Stromal cell of bone marrow (primary cell): ENCODE results near the gene HAGHL.
"Not testable (repeated sequence)": the region's sequence is repeated elsewhere in the genome, so short reads cannot be mapped to it uniquely, and the experiment has no call there.

Source experiments
- DNase-seq: peaks from one replicate; pipeline ENCODE4 v3.0.0-alpha.2; 2012; ENCODE audit warnings: low read depth

HAGHL gene

GRCh38 chr16:689175-689897 lies 37.6 kb upstream of the HAGHL start:
- no peak for DNase-seq

GRCh38 chr16:691242-691641 lies 35.7 kb upstream of the HAGHL start:
- not testable (repeated sequence) for DNase-seq

GRCh38 chr16:692356-693108 lies 34.4 kb upstream of the HAGHL start:
- no peak for DNase-seq

GRCh38 chr16:693364-693763 lies 33.5 kb upstream of the HAGHL start:
- no peak for DNase-seq

GRCh38 chr16:693766-694165 lies 33.1 kb upstream of the HAGHL start:
- DNase-seq, result no peak

GRCh38 chr16:694187-694862 lies 32.6 kb upstream of the HAGHL start:
- DNase-seq, result no peak

DNA sequence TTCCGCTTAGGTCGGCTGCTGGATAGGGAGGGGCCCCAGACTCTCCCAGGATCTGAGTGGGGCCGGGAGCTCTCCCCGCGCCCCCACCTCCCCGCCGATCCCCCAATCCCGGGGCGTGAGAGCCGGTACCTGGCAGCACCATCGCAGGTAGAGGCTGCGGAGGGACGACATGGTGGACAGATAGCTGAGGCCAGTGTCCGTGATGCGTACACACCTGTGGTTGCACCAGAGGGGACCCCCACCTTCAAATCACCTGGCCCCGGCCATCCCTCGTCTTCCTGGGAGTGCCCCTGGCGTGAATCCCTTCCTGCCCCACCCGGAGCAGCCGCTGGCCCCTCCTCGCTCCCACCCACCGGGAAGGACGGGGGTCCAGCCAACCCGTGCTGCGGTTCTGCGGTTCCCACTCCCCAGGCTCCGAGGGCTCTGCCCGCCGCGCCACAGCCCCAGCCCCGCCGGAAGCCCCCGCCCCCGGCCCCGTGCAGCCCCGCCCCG lies 32.0 kb upstream of the HAGHL start:
- no peak for DNase-seq

DNA sequence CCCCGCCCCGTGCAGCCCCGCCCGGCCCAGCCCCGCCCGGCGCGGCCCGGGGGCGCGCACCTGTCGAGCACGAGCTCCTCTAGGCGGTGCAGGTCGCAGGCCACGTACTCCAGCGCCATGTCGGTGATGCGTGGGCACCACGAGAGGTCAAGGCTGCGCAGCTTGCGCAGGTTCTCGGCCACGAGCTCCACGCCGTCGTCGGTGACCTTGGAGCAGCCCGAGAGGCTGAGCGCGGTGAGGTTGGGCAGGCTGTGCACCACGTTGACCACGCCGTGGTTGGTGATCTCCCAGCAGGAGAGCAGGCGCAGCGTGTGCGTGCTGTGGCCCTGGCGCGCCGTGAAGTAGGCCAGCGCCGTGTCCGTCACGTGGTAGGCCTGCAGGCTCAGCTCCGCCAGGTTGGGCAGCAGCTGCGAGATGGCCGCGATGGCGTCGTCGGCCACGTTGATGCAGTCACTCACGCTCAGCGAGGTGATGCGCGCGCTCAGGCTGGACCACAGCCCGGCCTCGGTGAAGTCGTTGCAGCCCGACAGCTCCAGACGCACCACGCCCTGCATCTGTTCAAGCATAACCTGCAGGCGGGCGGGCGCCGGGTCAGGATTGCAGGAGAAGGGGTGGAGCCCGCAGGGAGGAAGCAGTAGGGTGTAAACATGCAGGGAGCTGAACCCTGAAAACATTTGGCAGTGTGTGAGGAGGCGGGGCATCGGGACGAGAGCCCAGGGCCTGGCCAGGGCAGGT lies 31.4 kb upstream of the HAGHL start:
- DNase-seq, result no peak

- DNase-seq, result no peak
Measured at GRCh38 chr16:698911-699671, 27.8 kb upstream of the HAGHL start.

DNA sequence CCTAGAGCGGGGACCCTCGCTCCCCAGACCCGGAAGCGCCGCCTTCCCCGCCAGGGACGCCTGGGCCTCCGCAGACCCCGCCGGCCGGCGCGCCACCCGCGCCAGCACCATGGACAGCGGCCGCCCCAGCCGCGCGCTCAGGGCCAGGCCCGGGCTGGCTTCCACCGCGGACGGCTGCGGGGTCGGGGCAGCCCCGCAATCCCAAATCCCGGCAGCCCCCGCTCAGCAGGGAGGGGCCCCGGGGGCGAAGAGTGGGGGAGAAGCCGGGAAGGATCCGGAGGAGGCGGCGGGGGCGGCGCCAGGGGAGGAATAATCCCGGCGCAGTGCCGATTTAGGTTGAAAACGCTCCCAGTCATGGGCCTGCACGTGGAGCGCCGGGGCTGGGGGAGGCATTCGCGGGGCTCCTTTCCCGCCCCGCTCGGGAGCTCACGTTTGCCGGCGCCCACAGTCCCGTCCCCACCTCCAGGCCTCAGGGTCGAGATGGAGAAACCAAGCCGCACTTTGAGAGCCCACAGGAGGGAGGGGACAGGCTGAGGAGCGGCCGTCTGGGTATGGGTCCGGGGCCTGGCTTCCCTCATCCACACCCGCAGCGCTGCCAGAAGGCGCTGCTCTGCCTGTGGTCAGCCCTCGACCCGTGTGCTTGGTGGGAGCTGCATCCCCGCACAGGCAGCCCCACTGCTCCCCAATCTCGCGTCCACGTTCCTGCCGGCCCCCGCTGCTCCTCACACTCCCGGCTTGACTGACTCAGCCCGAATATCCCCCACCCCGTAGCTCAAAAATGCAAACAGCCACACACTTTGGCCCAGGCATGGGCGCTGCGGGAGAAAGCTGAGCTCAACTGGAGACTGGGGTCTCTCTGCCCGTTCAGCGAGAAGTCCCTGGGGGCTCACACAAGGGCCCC lies 26.0 kb upstream of the HAGHL start:
- no peak for DNase-seq

- DNase-seq, result no peak
Measured at GRCh38 chr16:702341-702740, 24.6 kb upstream of the HAGHL start.

DNA sequence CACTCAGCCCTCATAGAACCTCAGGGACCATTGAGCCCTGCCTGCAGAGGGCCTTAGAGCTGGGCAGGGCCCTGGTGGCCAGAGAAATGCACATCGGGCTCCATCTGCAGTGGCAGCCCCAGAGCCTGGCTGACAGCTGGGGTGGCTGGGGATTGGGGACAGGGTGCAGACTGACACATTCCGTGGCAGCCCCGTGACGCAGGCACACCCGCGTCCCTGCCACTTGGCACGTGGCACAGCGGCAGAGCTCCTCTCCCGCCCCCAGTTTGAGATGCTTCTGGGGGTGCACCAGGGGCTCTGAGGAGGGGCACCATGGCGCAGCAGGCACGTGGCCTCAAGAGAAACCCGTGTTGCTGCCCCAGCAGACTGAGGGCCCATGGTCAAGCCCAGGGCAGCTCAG lies 23.5 kb upstream of the HAGHL start:
- DNase-seq, result no peak

DNA sequence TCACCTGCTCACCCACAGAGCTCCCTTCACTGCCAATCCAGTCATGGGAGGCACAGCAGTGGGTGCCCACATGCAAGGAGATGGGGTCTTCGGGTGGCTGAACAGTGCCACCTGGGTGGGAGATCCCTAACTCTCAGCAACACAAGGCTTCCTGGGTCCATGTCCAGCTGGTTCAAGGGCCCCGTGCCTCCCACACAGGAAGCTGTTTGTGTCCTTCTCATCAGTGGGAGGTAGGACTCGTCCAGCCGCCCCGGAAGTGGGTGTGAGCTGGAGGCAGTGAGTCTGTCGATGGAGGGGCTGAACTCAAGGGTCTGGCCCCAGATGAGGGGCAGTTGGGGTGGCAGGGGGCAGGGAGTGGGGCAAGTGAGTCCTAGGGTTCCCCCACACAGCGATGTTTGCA lies 22.9 kb upstream of the HAGHL start:
- no peak for DNase-seq

DNA sequence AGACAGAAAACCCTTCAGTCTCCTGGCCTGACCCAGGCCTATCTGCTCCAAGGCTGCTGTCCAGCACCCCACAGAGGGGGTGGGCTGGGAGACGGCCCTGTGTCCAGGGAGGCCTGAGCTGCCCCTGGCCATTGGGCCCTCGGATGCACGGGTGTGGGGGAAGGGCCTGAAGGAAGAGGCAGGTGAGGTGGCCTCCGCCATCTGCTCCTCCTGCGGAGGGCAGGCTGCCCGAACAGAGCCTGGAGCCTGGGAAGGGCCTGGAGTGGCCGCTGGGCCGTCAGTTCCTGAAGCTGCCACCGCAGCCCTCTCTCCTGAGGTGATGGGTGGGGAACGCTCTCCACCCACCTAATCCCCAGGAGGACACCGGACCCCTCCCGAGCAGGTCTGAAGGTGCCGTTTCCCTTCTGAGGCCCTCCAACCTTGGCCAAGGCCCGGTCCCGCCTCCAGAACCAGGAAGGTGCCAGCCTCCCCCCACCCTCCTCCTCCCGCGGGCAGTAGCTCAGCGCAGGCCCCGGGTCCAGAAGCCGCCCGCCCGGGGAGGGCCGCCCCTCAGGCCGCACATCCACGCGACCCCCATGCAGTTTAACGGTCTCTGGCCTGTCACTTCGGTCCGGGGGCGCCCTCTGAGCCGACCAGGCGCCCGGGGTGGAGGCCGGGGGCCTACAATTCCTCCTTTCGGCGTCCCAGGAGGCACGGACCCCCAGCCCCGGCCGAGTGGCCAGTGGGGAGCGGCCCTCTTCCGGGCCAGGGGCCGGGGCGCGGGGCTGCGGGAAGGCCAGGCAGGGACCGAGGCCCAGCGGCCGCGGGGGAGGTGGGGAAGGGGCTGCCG lies 22.1 kb upstream of the HAGHL start:
- no peak for DNase-seq

- DNase-seq, result no peak
Measured at GRCh38 chr16:705431-706188, 21.3 kb upstream of the HAGHL start, which contains the start of gene FBXL16. TSS of gene FBXL16 (minus strand) at chr16:705801. CDS start at chr16:697405, 8,396 bp downstream.

DNA sequence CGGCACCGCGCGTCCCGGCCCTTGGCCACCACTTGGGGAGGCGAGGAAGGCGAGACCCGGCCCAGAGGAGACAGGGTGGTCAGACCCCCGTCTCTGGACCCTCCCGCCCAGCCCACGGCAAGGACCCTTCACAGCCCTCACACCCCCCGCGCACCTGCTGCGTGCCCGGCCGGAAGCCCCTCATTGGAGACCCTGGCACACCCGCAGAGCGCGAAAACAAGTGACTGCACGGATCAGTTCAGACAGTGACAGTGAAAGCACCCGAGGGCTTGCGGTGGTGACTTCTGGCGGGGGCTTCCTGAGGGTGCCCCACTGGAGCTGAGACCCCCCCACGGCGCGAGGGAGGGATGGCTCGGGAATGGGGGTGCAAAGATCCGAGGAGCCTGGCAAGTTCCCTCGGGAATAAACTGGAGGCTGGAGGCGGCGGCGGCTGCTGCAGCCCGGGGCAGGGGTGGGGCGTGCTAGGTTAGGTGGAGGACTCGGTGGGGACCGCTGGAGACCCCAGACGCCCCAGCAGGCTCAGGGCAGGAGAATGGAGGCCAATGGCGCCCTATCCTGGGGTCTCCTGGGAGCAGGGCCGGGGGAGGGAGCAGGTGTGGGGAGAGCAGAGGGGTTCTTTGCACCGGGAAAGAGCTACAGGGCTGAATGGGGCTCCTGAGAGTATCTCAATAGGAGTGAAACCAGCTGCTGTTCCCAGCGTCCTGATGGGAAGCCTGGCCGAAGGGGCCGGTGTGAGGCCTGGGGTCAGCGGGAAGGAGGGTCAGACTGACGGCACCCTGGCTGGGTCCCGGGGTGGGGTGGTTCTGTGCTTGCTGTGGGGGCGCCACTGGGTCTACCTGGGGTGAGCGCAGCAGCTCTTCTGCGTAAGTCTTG lies 20.5 kb upstream of the HAGHL start:
- DNase-seq, result no peak

DNA sequence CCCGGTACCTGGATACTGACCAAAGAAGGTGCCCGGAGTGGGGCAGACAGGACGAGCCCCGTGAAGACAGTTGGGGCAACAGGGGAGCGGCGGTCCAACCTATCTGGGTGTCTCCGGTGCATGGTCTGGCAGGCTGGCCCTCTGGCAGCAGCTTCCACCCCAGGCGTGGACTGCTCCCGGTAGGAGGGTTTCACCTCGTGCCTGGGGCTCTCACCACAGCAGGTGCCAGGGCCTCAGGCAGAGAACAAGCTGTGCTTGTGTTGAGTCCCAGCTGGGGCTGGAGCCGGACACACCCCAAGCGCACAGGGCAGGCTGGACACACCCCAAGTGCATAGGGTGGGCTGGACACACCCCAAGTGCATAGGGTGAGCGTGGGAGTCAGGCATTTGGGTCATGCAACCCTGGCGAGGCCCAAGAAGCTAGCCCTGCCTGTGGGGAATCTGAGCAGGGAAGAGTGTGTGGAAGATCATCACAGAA lies 19.8 kb upstream of the HAGHL start:
- DNase-seq, result no peak

DNA sequence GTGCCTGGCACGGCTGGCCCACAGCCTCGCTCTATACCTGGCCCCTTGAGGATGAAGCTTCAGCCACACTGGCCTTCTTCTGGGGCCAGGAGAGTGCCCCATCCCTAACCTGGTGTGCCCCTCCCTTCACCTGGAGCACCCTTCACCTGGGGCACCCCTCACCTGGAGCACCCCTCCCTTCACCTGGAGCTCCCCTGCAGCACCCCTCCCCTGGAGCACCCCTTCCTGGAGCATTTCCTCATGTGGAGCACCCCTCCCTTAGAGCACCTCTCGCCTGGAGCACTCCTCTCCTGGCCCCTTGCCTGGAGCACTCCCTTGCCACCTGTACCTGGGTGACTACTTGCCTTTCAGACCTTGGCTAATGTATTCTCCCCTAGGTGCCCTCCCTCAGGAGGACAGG lies 18.9 kb upstream of the HAGHL start:
- no peak for DNase-seq
